ENCODE results near the gene ESR1. TPM values are rescaled to one million over a fixed set of nuclear protein-coding genes. Genes with fewer than 3 reads are reported as not detected.

The ESR1 gene
- total and polyA plus RNA-seq, 7 experiments from 2014 or later, result 0.59 to 5.2 (median 2.8) TPM

- no peaks in the 10 kb centered on the region for H3K4me1 ChIP-seq (ENCODE audit: control insufficient read depth in 2 of 2, insufficient read depth in 2 of 2, low read length in 2 of 2)
- H3K27me3 ChIP-seq (ENCODE audit: control insufficient read depth in 2 of 2, insufficient read depth in 2 of 2, low read length in 2 of 2), result no peaks in the 10 kb centered on the region
- no peak for DNase-seq
- Mint-ChIP-seq H3K36me3 (no peaks in the 10 kb centered on the region), H3K27me3 (peaks cover 0 to 7% (median 0%) of the 10 kb centered on the region in 5 donors), H3K9me3 (peaks cover 0 to 7% (median 0%) of the 10 kb centered on the region in 11 donors), H3K27ac (no peak overlapping the region), H3K4me1 (no peaks in the 10 kb centered on the region), H3K4me3 (no peak overlapping the region)
- no peak overlapping the region for H3K27ac ChIP-seq (ENCODE audit: low read depth, low read length)
- no peak for ATAC-seq
- ChIA-PET CTCF (no interaction called here), POLR2A (no interaction called here)
- intact Hi-C loops (cut with micrococcal nuclease), result no loop called here
- no peaks in the 10 kb centered on the region for H3K36me3 ChIP-seq (ENCODE audit: control insufficient read depth in 2 of 3, insufficient read depth in 3 of 3, low read length in 3 of 3)
- H3K4me3 ChIP-seq (ENCODE audit: low read length), result no peak overlapping the region
- H3K9me3 ChIP-seq (ENCODE audit: control insufficient read depth in 2 of 3, low read length in 3 of 3), result no peaks in the 10 kb centered on the region
These were observed 279.6 kb downstream of the ESR1 start for GRCh38 chr6:152087096-152087495.

- DNase-seq (no peak), ATAC-seq (no peak)
- ChIA-PET POLR2A (no interaction called here), CTCF (no interaction called here)
- intact Hi-C loops (cut with micrococcal nuclease), result no loop called here
- no peaks in the 10 kb centered on the region for H3K9me3 ChIP-seq (ENCODE audit: control insufficient read depth in 2 of 3, low read length in 3 of 3)
- no peak overlapping the region for H3K4me3 ChIP-seq (ENCODE audit: low read length)
- H3K27me3 ChIP-seq (ENCODE audit: control insufficient read depth in 2 of 2, insufficient read depth in 2 of 2, low read length in 2 of 2), result no peaks in the 10 kb centered on the region
- Mint-ChIP-seq H3K4me3 (no peak overlapping the region), H3K27me3 (peaks cover 0 to 9% (median 0%) of the 10 kb centered on the region in 5 donors), H3K4me1 (no peaks in the 10 kb centered on the region), H3K9me3 (peaks cover 0 to 2% (median 0%) of the 10 kb centered on the region in 11 donors), H3K27ac (no peak overlapping the region), H3K36me3 (no peaks in the 10 kb centered on the region)
- H3K27ac ChIP-seq (ENCODE audit: low read depth, low read length), result no peak overlapping the region
- no peaks in the 10 kb centered on the region for H3K4me1 ChIP-seq (ENCODE audit: control insufficient read depth in 2 of 2, insufficient read depth in 2 of 2, low read length in 2 of 2)
- no peaks in the 10 kb centered on the region for H3K36me3 ChIP-seq (ENCODE audit: control insufficient read depth in 2 of 3, insufficient read depth in 3 of 3, low read length in 3 of 3)
These were observed 280.2 kb downstream of the ESR1 start for GRCh38 chr6:152087701-152088100.

- CTCF ChIA-PET, result no interaction called here
- no peaks in the 10 kb centered on the region for H3K4me1 Mint-ChIP-seq
- H3K4me3 Mint-ChIP-seq, result no peak overlapping the region
- H3K9me3 ChIP-seq (ENCODE audit: control insufficient read depth in 2 of 3, low read length in 3 of 3), result no peaks in the 10 kb centered on the region
- no peak overlapping the region for H3K27ac ChIP-seq (ENCODE audit: low read depth, low read length)
- intact Hi-C loops (cut with micrococcal nuclease), result no loop called here
- H3K4me3 ChIP-seq (ENCODE audit: low read length), result no peak overlapping the region
- no peaks in the 10 kb centered on the region for H3K27me3 ChIP-seq (ENCODE audit: control insufficient read depth in 2 of 2, insufficient read depth in 2 of 2, low read length in 2 of 2)
- H3K4me1 ChIP-seq (ENCODE audit: control insufficient read depth in 2 of 2, insufficient read depth in 2 of 2, low read length in 2 of 2), result no peaks in the 10 kb centered on the region
- no peak overlapping the region for H3K27ac Mint-ChIP-seq
- DNase-seq (no peak), ATAC-seq (no peak)
- H3K27me3 Mint-ChIP-seq, result peaks cover 0 to 9% (median 0%) of the 10 kb centered on the region in 5 donors
- H3K9me3 Mint-ChIP-seq, result no peaks in the 10 kb centered on the region
- H3K36me3 Mint-ChIP-seq, result no peaks in the 10 kb centered on the region
- H3K36me3 ChIP-seq (ENCODE audit: control insufficient read depth in 2 of 3, insufficient read depth in 3 of 3, low read length in 3 of 3), result no peaks in the 10 kb centered on the region
- POLR2A ChIA-PET, result no interaction called here
These were observed 282.5 kb downstream of the ESR1 start for GRCh38 chr6:152089992-152090391.

GRCh38 chr6:152091201-152091600 lies 283.7 kb downstream of the ESR1 start:
- Mint-ChIP-seq H3K4me3 (no peak overlapping the region), H3K27me3 (peaks cover 0 to 9% (median 0%) of the 10 kb centered on the region in 5 donors)

GRCh38 chr6:152091851-152092341 lies 284.4 kb downstream of the ESR1 start:
- H3K4me1 Mint-ChIP-seq, result no peaks in the 10 kb centered on the region
- H3K27ac ChIP-seq (ENCODE audit: low read depth, low read length), result no peak overlapping the region
- no peak overlapping the region for H3K27ac Mint-ChIP-seq
- peaks cover 0 to 4% (median 0%) of the 10 kb centered on the region in 5 donors for H3K36me3 Mint-ChIP-seq
- H3K4me3 Mint-ChIP-seq, result no peak overlapping the region
- ATAC-seq (no peak), DNase-seq (no peak)
- POLR2A ChIA-PET, result no interaction called here
- no peaks in the 10 kb centered on the region for H3K4me1 ChIP-seq (ENCODE audit: control insufficient read depth in 2 of 2, insufficient read depth in 2 of 2, low read length in 2 of 2)
- H3K27me3 Mint-ChIP-seq, result peaks cover 0 to 9% (median 0%) of the 10 kb centered on the region in 5 donors
- H3K36me3 ChIP-seq (ENCODE audit: control insufficient read depth in 2 of 3, insufficient read depth in 3 of 3, low read length in 3 of 3), result no peaks in the 10 kb centered on the region
- no peaks in the 10 kb centered on the region for H3K9me3 Mint-ChIP-seq
- H3K4me3 ChIP-seq (ENCODE audit: low read length), result no peak overlapping the region
- intact Hi-C loops (cut with micrococcal nuclease), result no loop called here
- H3K9me3 ChIP-seq (ENCODE audit: control insufficient read depth in 2 of 3, low read length in 3 of 3), result no peaks in the 10 kb centered on the region
- CTCF ChIA-PET, result no interaction called here
- H3K27me3 ChIP-seq (ENCODE audit: control insufficient read depth in 2 of 2, insufficient read depth in 2 of 2, low read length in 2 of 2), result no peaks in the 10 kb centered on the region

More at GRCh38 chr6:152091201-152091600, 283.7 kb downstream of the ESR1 start:
- Histone ChIP-seq H3K9me3 (ENCODE audit: control insufficient read depth in 2 of 3, low read length in 3 of 3) (no peaks in the 10 kb centered on the region), H3K27ac (ENCODE audit: low read depth, low read length) (no peak overlapping the region), H3K4me3 (ENCODE audit: low read length) (no peak overlapping the region), H3K27me3 (ENCODE audit: control insufficient read depth in 2 of 2, insufficient read depth in 2 of 2, low read length in 2 of 2) (no peaks in the 10 kb centered on the region), H3K36me3 (ENCODE audit: control insufficient read depth in 2 of 3, insufficient read depth in 3 of 3, low read length in 3 of 3) (no peaks in the 10 kb centered on the region), H3K4me1 (ENCODE audit: control insufficient read depth in 2 of 2, insufficient read depth in 2 of 2, low read length in 2 of 2) (no peaks in the 10 kb centered on the region)
- ATAC-seq, result no peak
- H3K4me1 Mint-ChIP-seq, result no peaks in the 10 kb centered on the region
- DNase-seq, result no peak
- intact Hi-C loops (cut with micrococcal nuclease), result no loop called here
- ChIA-PET POLR2A (no interaction called here), CTCF (no interaction called here)
- no peaks in the 10 kb centered on the region for H3K9me3 Mint-ChIP-seq
- peaks cover 0 to 4% (median 0%) of the 10 kb centered on the region in 5 donors for H3K36me3 Mint-ChIP-seq
- H3K27ac Mint-ChIP-seq, result no peak overlapping the region

GRCh38 chr6:152093711-152094110 lies 286.2 kb downstream of the ESR1 start:
- Histone ChIP-seq H3K4me1 (ENCODE audit: control insufficient read depth in 2 of 2, insufficient read depth in 2 of 2, low read length in 2 of 2) (no peaks in the 10 kb centered on the region), H3K27ac (ENCODE audit: low read depth, low read length) (no peak overlapping the region), H3K27me3 (ENCODE audit: control insufficient read depth in 2 of 2, insufficient read depth in 2 of 2, low read length in 2 of 2) (no peaks in the 10 kb centered on the region), H3K9me3 (ENCODE audit: control insufficient read depth in 2 of 3, low read length in 3 of 3) (no peaks in the 10 kb centered on the region), H3K36me3 (ENCODE audit: control insufficient read depth in 2 of 3, insufficient read depth in 3 of 3, low read length in 3 of 3) (no peaks in the 10 kb centered on the region), H3K4me3 (ENCODE audit: low read length) (no peak overlapping the region)
- DNase-seq (no peak), ATAC-seq (no peak)
- H3K4me3 Mint-ChIP-seq, result no peak overlapping the region
- H3K4me1 Mint-ChIP-seq, result no peaks in the 10 kb centered on the region
- ChIA-PET CTCF (no interaction called here), POLR2A (no interaction called here)
- H3K27me3 Mint-ChIP-seq, result peaks cover 0 to 5% (median 0%) of the 10 kb centered on the region in 5 donors
- H3K27ac Mint-ChIP-seq, result no peak overlapping the region
- H3K36me3 Mint-ChIP-seq, result peaks cover 0 to 5% (median 0%) of the 10 kb centered on the region in 5 donors
- H3K9me3 Mint-ChIP-seq, result no peaks in the 10 kb centered on the region
- intact Hi-C loops (cut with micrococcal nuclease), result no loop called here

- Histone ChIP-seq H3K27ac (ENCODE audit: low read depth, low read length) (no peak overlapping the region), H3K36me3 (ENCODE audit: control insufficient read depth in 2 of 3, insufficient read depth in 3 of 3, low read length in 3 of 3) (no peaks in the 10 kb centered on the region), H3K9me3 (ENCODE audit: control insufficient read depth in 2 of 3, low read length in 3 of 3) (no peaks in the 10 kb centered on the region), H3K4me3 (ENCODE audit: low read length) (no peak overlapping the region), H3K4me1 (ENCODE audit: control insufficient read depth in 2 of 2, insufficient read depth in 2 of 2, low read length in 2 of 2) (no peaks in the 10 kb centered on the region), H3K27me3 (ENCODE audit: control insufficient read depth in 2 of 2, insufficient read depth in 2 of 2, low read length in 2 of 2) (no peaks in the 10 kb centered on the region)
- intact Hi-C loops (cut with micrococcal nuclease), result no loop called here
- ATAC-seq, result no peak
- H3K36me3 Mint-ChIP-seq, result peaks cover 0 to 6% (median 0%) of the 10 kb centered on the region in 5 donors
- no peak for DNase-seq
- ChIA-PET POLR2A (no interaction called here), CTCF (no interaction called here)
- H3K4me1 Mint-ChIP-seq, result no peaks in the 10 kb centered on the region
- no peak overlapping the region for H3K27ac Mint-ChIP-seq
- peaks cover 0 to 3% (median 0%) of the 10 kb centered on the region in 5 donors for H3K27me3 Mint-ChIP-seq
- H3K4me3 Mint-ChIP-seq, result no peak overlapping the region
- no peaks in the 10 kb centered on the region for H3K9me3 Mint-ChIP-seq
These were observed 286.8 kb downstream of the ESR1 start for GRCh38 chr6:152094276-152094675.

Data from naive thymus-derived CD4-positive, alpha-beta T cell (primary cell).